Liver (tissue), 9 donors: ENCODE data around the gene C1orf50. TPM values are rescaled to one million over a fixed set of nuclear protein-coding genes. Genes with fewer than 3 reads are reported as not detected.
"Not testable (repeated sequence)": the region's sequence is repeated elsewhere in the genome, so short reads cannot be mapped to it uniquely, and the experiment has no call there.

ENCODE experiments used
- DNase-seq: peaks from one replicate; pipeline ENCODE4 v3.0.0-alpha.2; 2017; ENCODE audit warnings: low spot score
- H3K27ac ChIP-seq, 2 donors: one replicate each; pipeline ENCODE4 v1.7.0; 2013; ENCODE audit warnings: inconsistent platforms in 2 of 2, low read length in 2 of 2, control low read depth in 1 of 2, low read depth in 1 of 2, mild to moderate bottlenecking in 1 of 2
- H3K27me3 ChIP-seq, 4 donors: one replicate each; pipeline versions ENCODE4 v1.6.1 to v1.7.0; 2013; ENCODE audit warnings: low read length in 3 of 4, inconsistent platforms in 1 of 4, mild to moderate bottlenecking in 1 of 4, moderate library complexity in 1 of 4; ENCODE audit not compliant: control insufficient read depth in 4 of 4, insufficient read depth in 4 of 4
- H3K36me3 ChIP-seq, 4 donors: one replicate each; pipeline versions ENCODE4 v1.6.1 to v1.7.0; 2013; ENCODE audit warnings: low read length in 3 of 4, mild to moderate bottlenecking in 3 of 4, low read depth in 1 of 4, moderate library complexity in 1 of 4; ENCODE audit not compliant: control insufficient read depth in 4 of 4, insufficient read depth in 3 of 4
- H3K4me1 ChIP-seq, 4 donors: one replicate each; pipeline versions ENCODE4 v1.6.1 to v1.7.0; 2013; ENCODE audit warnings: low read length in 3 of 4, mild to moderate bottlenecking in 3 of 4, moderate library complexity in 1 of 4; ENCODE audit not compliant: control insufficient read depth in 4 of 4, insufficient read depth in 4 of 4
- H3K4me3 ChIP-seq, 3 donors: one replicate each; pipeline versions ENCODE4 v1.6.1 to v1.7.0; 2013; ENCODE audit warnings: low read length in 3 of 3, control low read depth in 1 of 3, low read depth in 1 of 3, mild to moderate bottlenecking in 1 of 3
- H3K9ac ChIP-seq, 2 donors: one replicate each; pipeline ENCODE4 v1.7.0; 2013; ENCODE audit warnings: low read length in 2 of 2, mild to moderate bottlenecking in 2 of 2, moderate library complexity in 2 of 2, control low read depth in 1 of 2, low read depth in 1 of 2
- H3K9me3 ChIP-seq, 4 donors: one replicate each; pipeline versions ENCODE4 v1.6.1 to v1.7.0; 2013; ENCODE audit warnings: low read length in 3 of 4; ENCODE audit not compliant: control insufficient read depth in 4 of 4
- EGR1 ChIP-seq, 2 donors: IDR thresholded peaks; 2 replicates each; pipeline ENCODE4 v1.6.1; 2016 to 2018; ENCODE audit warnings: antibody characterized with exemption in 2 of 2, low read depth in 2 of 2
- FOXA1 ChIP-seq: IDR thresholded peaks from 2 replicates; pipeline ENCODE4 v1.6.1; 2016; ENCODE audit warnings: antibody characterized with exemption
- FOXA2 ChIP-seq: IDR thresholded peaks from 2 replicates; pipeline ENCODE4 v1.6.1; 2016; ENCODE audit warnings: antibody characterized with exemption
- GABPA ChIP-seq, 2 donors: IDR thresholded peaks in 1 of 2; conservative IDR thresholded peaks in 1 of 2; 2 replicates each; pipeline ENCODE4 v1.6.1; 2016; ENCODE audit warnings: antibody characterized with exemption in 2 of 2, mild to moderate bottlenecking in 1 of 2, moderate library complexity in 1 of 2
- HNF4A ChIP-seq, 2 donors: conservative IDR thresholded peaks; 2 replicates each; pipeline ENCODE4 v1.6.1; 2016; ENCODE audit warnings: antibody characterized with exemption in 2 of 2, mild to moderate bottlenecking in 2 of 2
- HNF4G ChIP-seq: IDR thresholded peaks from 2 replicates; pipeline ENCODE4 v1.6.1; 2016; ENCODE audit warnings: antibody characterized with exemption
- JUND ChIP-seq, 2 donors: IDR thresholded peaks; 2 replicates each; pipeline ENCODE4 v1.6.1; 2016; ENCODE audit warnings: antibody characterized with exemption in 2 of 2
- NR2F2 ChIP-seq: IDR thresholded peaks from 2 replicates; pipeline ENCODE4 v1.6.1; 2016; ENCODE audit warnings: antibody characterized with exemption
- RAD21 ChIP-seq, 2 donors: IDR thresholded peaks; 2 replicates each; pipeline ENCODE4 v1.6.1; 2016; ENCODE audit warnings: antibody characterized with exemption in 2 of 2, mild to moderate bottlenecking in 2 of 2
- RXRA ChIP-seq, 2 donors: IDR thresholded peaks; 2 replicates each; pipeline ENCODE4 v1.6.1; 2017 to 2018; ENCODE audit warnings: antibody characterized with exemption in 2 of 2, mild to moderate bottlenecking in 1 of 2
- SP1 ChIP-seq: IDR thresholded peaks from 2 replicates; pipeline ENCODE4 v1.6.1; 2018; ENCODE audit warnings: antibody characterized with exemption, mild to moderate bottlenecking
- TAF1 ChIP-seq: conservative IDR thresholded peaks from 2 replicates; pipeline ENCODE4 v1.6.1; 2016; ENCODE audit warnings: antibody characterized with exemption, mild to moderate bottlenecking
- YY1 ChIP-seq: IDR thresholded peaks from 2 replicates; pipeline ENCODE4 v1.6.1; 2016; ENCODE audit warnings: antibody characterized with exemption, mild to moderate bottlenecking
- WGBS: extraction: QIAGEN DNeasy Blood & Tissue Kit; methylation state at CpG from one replicate; pipeline ENCODE4 v1.1.7; 2013; 5-methylcytosine and 5-hydroxymethylcytosine counted together
- polyA plus RNA-seq, 2 donors: library from polyadenylated mRNA; stranded (reverse) in 1 of 2; unstranded in 1 of 2; fragments of 200-250 nt in 1 of 2; fragments of >200 nt in 1 of 2; fragmentation: Nextera tagmentation in 1 of 2; extraction: Ambion mirVana in 1 of 2; gene quantifications; one replicate each; pipeline versions ENCODE4 v1.2.1 to v1.2.3, GENCODE V29; 2013 to 2015
- total RNA-seq, 2 donors: library from RNA; depleted of rRNA; stranded (reverse); fragments of >200 nt; gene quantifications; one replicate each; pipeline ENCODE4 v1.2.3, GENCODE V29; 2014
- TF ChIP-seq, protein P1 (sequence below): IDR thresholded peaks from 2 replicates; pipeline ENCODE4 v1.6.1; 2016; ENCODE audit warnings: antibody characterized with exemption
- TF ChIP-seq, protein P2 (sequence below): IDR thresholded peaks from 2 replicates; pipeline ENCODE4 v1.6.1; 2016; ENCODE audit warnings: antibody characterized with exemption
- TF ChIP-seq, protein P3 (sequence below): IDR thresholded peaks from 2 replicates; pipeline ENCODE4 v1.6.1; 2016; ENCODE audit warnings: antibody characterized with exemption
- TF ChIP-seq, protein P4 (sequence below): IDR thresholded peaks from 2 replicates; pipeline ENCODE4 v1.6.1; 2016; ENCODE audit warnings: antibody characterized with exemption, mild to moderate bottlenecking
- TF ChIP-seq, protein P5 (sequence below): fragments of 150-350 bp; IDR thresholded peaks from 2 replicates; pipeline ENCODE4 v1.5.1; 2017; ENCODE audit warnings: improper control_type of control experiment, low read depth, low read length; ENCODE audit not compliant: missing input control
- donor health status: healthy.
- donor health status: healthy.
- donor health status: healthy.
- donor health status: healthy.
- donor health status: healthy.

Gene C1orf50
- total and polyA plus RNA-seq, 4 donors: 2.6 to 5.8 (median 3.5) TPM

DNA sequence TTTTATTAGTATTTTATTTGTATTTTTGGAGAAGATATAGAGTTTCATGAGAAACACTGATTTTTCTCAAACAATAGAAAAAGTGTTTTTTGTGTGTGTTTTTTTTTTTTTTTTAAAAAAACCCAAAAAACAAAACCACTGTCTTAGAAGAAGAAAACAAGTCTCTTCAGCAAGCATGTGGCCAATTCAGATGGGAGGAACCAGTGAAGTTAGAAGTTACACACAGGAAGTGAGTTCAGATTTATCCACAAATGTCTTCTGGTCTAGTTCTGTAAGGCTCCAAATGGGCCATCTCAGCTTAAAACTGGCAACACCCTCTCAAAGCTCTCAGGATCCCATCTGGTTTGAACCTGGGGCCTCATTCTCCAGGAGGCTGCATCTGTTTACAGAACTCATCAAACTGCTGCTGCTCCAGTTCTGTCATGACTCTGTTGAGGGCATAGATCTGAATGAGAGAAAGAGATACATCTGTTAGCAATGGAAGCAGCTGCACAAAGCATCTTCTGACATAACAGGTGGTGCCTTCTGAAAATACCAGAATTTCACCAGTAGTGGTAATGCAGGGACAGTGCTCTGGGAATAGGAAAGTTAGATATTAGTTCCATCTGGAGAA lies 40.1 kb downstream of the C1orf50 start:
- no peak for TF ChIP-seq EGR1 (IDR thresholded peaks at IDR 0.05; ENCODE audit: low read depth in 2 of 2)
- no peak for TF ChIP-seq TAF1
- no peak for TF ChIP-seq HNF4G
- TF ChIP-seq, protein P1, sequence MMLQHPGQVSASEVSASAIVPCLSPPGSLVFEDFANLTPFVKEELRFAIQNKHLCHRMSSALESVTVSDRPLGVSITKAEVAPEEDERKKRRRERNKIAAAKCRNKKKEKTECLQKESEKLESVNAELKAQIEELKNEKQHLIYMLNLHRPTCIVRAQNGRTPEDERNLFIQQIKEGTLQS: no peak
- no peak for TF ChIP-seq RAD21 (IDR thresholded peaks at IDR 0.05)
- TF ChIP-seq, protein P2, sequence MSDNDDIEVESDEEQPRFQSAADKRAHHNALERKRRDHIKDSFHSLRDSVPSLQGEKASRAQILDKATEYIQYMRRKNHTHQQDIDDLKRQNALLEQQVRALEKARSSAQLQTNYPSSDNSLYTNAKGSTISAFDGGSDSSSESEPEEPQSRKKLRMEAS: no peak
- no peak for TF ChIP-seq YY1
- TF ChIP-seq, protein P3, sequence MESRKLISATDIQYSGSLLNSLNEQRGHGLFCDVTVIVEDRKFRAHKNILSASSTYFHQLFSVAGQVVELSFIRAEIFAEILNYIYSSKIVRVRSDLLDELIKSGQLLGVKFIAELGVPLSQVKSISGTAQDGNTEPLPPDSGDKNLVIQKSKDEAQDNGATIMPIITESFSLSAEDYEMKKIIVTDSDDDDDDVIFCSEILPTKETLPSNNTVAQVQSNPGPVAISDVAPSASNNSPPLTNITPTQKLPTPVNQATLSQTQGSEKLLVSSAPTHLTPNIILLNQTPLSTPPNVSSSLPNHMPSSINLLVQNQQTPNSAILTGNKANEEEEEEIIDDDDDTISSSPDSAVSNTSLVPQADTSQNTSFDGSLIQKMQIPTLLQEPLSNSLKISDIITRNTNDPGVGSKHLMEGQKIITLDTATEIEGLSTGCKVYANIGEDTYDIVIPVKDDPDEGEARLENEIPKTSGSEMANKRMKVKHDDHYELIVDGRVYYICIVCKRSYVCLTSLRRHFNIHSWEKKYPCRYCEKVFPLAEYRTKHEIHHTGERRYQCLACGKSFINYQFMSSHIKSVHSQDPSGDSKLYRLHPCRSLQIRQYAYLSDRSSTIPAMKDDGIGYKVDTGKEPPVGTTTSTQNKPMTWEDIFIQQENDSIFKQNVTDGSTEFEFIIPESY: no peak
- no peak for TF ChIP-seq GABPA (IDR thresholded peaks at IDR 0.05 in 1 of 2, conservative IDR thresholded peaks at IDR 0.05 in 1 of 2)
- no peak for TF ChIP-seq SP1
- no peak for TF ChIP-seq JUND (IDR thresholded peaks at IDR 0.05)
- TF ChIP-seq FOXA1: no peak
- TF ChIP-seq, protein P4, sequence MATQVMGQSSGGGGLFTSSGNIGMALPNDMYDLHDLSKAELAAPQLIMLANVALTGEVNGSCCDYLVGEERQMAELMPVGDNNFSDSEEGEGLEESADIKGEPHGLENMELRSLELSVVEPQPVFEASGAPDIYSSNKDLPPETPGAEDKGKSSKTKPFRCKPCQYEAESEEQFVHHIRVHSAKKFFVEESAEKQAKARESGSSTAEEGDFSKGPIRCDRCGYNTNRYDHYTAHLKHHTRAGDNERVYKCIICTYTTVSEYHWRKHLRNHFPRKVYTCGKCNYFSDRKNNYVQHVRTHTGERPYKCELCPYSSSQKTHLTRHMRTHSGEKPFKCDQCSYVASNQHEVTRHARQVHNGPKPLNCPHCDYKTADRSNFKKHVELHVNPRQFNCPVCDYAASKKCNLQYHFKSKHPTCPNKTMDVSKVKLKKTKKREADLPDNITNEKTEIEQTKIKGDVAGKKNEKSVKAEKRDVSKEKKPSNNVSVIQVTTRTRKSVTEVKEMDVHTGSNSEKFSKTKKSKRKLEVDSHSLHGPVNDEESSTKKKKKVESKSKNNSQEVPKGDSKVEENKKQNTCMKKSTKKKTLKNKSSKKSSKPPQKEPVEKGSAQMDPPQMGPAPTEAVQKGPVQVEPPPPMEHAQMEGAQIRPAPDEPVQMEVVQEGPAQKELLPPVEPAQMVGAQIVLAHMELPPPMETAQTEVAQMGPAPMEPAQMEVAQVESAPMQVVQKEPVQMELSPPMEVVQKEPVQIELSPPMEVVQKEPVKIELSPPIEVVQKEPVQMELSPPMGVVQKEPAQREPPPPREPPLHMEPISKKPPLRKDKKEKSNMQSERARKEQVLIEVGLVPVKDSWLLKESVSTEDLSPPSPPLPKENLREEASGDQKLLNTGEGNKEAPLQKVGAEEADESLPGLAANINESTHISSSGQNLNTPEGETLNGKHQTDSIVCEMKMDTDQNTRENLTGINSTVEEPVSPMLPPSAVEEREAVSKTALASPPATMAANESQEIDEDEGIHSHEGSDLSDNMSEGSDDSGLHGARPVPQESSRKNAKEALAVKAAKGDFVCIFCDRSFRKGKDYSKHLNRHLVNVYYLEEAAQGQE: no peak
- TF ChIP-seq RXRA (IDR thresholded peaks at IDR 0.05): no peak
- no peak for TF ChIP-seq NR2F2
- no peak for TF ChIP-seq FOXA2
- no peak for TF ChIP-seq HNF4A (conservative IDR thresholded peaks at IDR 0.05)
- TF ChIP-seq, protein P5, sequence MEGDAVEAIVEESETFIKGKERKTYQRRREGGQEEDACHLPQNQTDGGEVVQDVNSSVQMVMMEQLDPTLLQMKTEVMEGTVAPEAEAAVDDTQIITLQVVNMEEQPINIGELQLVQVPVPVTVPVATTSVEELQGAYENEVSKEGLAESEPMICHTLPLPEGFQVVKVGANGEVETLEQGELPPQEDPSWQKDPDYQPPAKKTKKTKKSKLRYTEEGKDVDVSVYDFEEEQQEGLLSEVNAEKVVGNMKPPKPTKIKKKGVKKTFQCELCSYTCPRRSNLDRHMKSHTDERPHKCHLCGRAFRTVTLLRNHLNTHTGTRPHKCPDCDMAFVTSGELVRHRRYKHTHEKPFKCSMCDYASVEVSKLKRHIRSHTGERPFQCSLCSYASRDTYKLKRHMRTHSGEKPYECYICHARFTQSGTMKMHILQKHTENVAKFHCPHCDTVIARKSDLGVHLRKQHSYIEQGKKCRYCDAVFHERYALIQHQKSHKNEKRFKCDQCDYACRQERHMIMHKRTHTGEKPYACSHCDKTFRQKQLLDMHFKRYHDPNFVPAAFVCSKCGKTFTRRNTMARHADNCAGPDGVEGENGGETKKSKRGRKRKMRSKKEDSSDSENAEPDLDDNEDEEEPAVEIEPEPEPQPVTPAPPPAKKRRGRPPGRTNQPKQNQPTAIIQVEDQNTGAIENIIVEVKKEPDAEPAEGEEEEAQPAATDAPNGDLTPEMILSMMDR: no peak
- no peak overlapping the region for H3K27ac ChIP-seq
- peaks cover 0 to 3% (median under 1%) of the 10 kb centered on the region in 4 donors for H3K36me3 ChIP-seq
- H3K9me3 ChIP-seq: no peaks in the 10 kb centered on the region
- H3K27me3 ChIP-seq: no peaks in the 10 kb centered on the region
- no peak for DNase-seq
- H3K9ac ChIP-seq: no peak overlapping the region
- no peaks in the 10 kb centered on the region for H3K4me1 ChIP-seq
- H3K4me3 ChIP-seq: no peak overlapping the region

DNA sequence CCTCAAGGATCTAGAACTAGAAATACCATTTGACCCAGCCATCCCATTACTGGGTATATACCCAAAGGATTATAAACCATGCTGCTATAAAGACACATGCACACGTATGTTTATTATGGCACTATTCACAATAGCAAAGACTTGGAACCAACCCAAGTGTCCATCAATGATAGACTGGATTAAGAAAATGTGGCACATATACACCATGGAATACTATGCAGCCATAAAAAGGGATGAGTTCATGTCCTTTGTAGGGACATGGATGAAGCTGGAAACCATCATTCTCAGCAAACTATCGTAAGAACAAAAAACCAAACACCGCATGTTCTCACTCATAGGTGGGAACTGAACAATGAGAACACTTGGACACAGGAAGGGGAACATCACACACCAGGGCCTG lies 47.8 kb downstream of the C1orf50 start:
- not testable (repeated sequence) for H3K9ac ChIP-seq, H3K36me3 ChIP-seq, H3K27me3 ChIP-seq, DNase-seq, H3K4me3 ChIP-seq, H3K27ac ChIP-seq, H3K9me3 ChIP-seq
- 100% methylated on average over 3 of the region's 3 CpGs for WGBS
- peaks cover 5 to 25% (median 23%) of the 10 kb centered on the region in 4 donors for H3K4me1 ChIP-seq
